Hepatic stellate cell (primary cell): ENCODE measurements around the gene LDLRAD4.

Source experiments
- DNase-seq: peaks from one replicate; pipeline ENCODE4 v3.0.0; 2011; ENCODE audit warnings: low spot score

Gene LDLRAD4

GRCh38 chr18:13448335-13448795, 229.8 kb downstream of the LDLRAD4 start:
- DNase-seq, result no peak

GRCh38 chr18:13449651-13450050, 231.1 kb downstream of the LDLRAD4 start:
- DNase-seq, result no peak

- DNase-seq, result no peak
Observed at GRCh38 chr18:13450289-13451212, 232.0 kb downstream of the LDLRAD4 start.

- no peak for DNase-seq
Observed at GRCh38 chr18:13451213-13451540, 232.6 kb downstream of the LDLRAD4 start.

- no peak for DNase-seq
Observed at GRCh38 chr18:13451661-13452387, 233.3 kb downstream of the LDLRAD4 start.

GRCh38 chr18:13452388-13452811, 233.8 kb downstream of the LDLRAD4 start:
- no peak for DNase-seq

GRCh38 chr18:13452871-13453680, 234.5 kb downstream of the LDLRAD4 start:
- DNase-seq, result no peak

- DNase-seq, result no peak
Observed at GRCh38 chr18:13453714-13454113, 235.2 kb downstream of the LDLRAD4 start.

- DNase-seq, result no peak
Observed at GRCh38 chr18:13454363-13455150, 236.0 kb downstream of the LDLRAD4 start.

- DNase-seq, result no peak
Observed at GRCh38 chr18:13455471-13455870, 236.9 kb downstream of the LDLRAD4 start.

GRCh38 chr18:13455960-13456481, 237.5 kb downstream of the LDLRAD4 start:
- DNase-seq, result no peak

GRCh38 chr18:13456736-13457271, 238.2 kb downstream of the LDLRAD4 start:
- no peak for DNase-seq

GRCh38 chr18:13457327-13457726, 238.8 kb downstream of the LDLRAD4 start:
- no peak for DNase-seq

- DNase-seq, result no peak
Observed at GRCh38 chr18:13460946-13461345, 242.4 kb downstream of the LDLRAD4 start.

GRCh38 chr18:13461469-13461868, 242.9 kb downstream of the LDLRAD4 start:
- DNase-seq, result no peak

GRCh38 chr18:13461936-13462335, 243.4 kb downstream of the LDLRAD4 start:
- no peak for DNase-seq

GRCh38 chr18:13462686-13463085, 244.1 kb downstream of the LDLRAD4 start:
- no peak for DNase-seq

GRCh38 chr18:13463526-13464210, 245.1 kb downstream of the LDLRAD4 start:
- DNase-seq, result no peak

- no peak for DNase-seq
Observed at GRCh38 chr18:13464432-13465123, 246.0 kb downstream of the LDLRAD4 start.

- DNase-seq, result no peak
Observed at GRCh38 chr18:13465124-13465446, 246.5 kb downstream of the LDLRAD4 start.
